ENCODE data around the gene ARHGEF4. TPM values are rescaled to one million over a fixed set of nuclear protein-coding genes. Genes with fewer than 3 reads are reported as not detected.

Gene ARHGEF4
- total RNA-seq, 1 experiment from 2014 or later = 0.80 TPM

- ChIA-PET CTCF (no interaction called here), POLR2A (no interaction called here)
- no peaks in the 10 kb centered on the region for H3K36me3 ChIP-seq (ENCODE audit: control insufficient read depth, insufficient read depth, low read length)
- no peak overlapping the region for H3K4me3 ChIP-seq (ENCODE audit: low read depth in 2 of 2, low read length in 2 of 2)
- BruUV-seq (replicated peaks) = no TSS peak
- DNase-seq (ENCODE audit: low read depth, low spot score) (no peak), ATAC-seq (no peak; the same call in 1 of the 2 replicates)
- intact Hi-C loops (cut with micrococcal nuclease; ENCODE audit: unreplicated experiment) (no loop called here), in situ Hi-C loops (cut with HindIII; ENCODE audit: low pct_unique_long_range_greater_than_20kb, low sequenced_read_pairs) (no loop called here)
- no peak for TF ChIP-seq CTCF (IDR thresholded peaks at IDR 0.05)
- no peak for TF ChIP-seq POLR2AphosphoS5 (IDR thresholded peaks at IDR 0.05; ENCODE audit: low read depth, low read length)
- no peak for TF ChIP-seq TCF7L2 (IDR thresholded peaks at IDR 0.05; ENCODE audit: low read depth, low read length)
- TF ChIP-seq REST (IDR thresholded peaks at IDR 0.05; ENCODE audit: insufficient read depth in 1 of 2, low read depth in 2 of 2, low read length in 1 of 2) = no peak
- TF ChIP-seq SIN3A (IDR thresholded peaks at IDR 0.05; ENCODE audit: borderline replicate concordance, insufficient read depth, low read depth, low read length) = no peak
- no peaks in the 10 kb centered on the region for H3K9me3 ChIP-seq (ENCODE audit: control insufficient read depth, insufficient read depth, low read depth, low read length)
- H3K27me3 ChIP-seq (ENCODE audit: control insufficient read depth, insufficient read depth, low read length) = no peaks in the 10 kb centered on the region
- H3K27ac ChIP-seq (ENCODE audit: low read length) = no peak overlapping the region
- H3K4me1 ChIP-seq (ENCODE audit: control insufficient read depth, insufficient read depth, low read length) = no peaks in the 10 kb centered on the region
Observed at GRCh38 chr2:131030478-131030971, 193.8 kb downstream of the ARHGEF4 start.

- no peak for DNase-seq (ENCODE audit: low read depth, low spot score)
- in situ Hi-C loops (cut with HindIII; ENCODE audit: low pct_unique_long_range_greater_than_20kb, low sequenced_read_pairs) (no loop called here), intact Hi-C loops (cut with micrococcal nuclease; ENCODE audit: unreplicated experiment) (no loop called here)
- Histone ChIP-seq H3K36me3 (ENCODE audit: control insufficient read depth, insufficient read depth, low read length) (no peaks in the 10 kb centered on the region), H3K4me3 (ENCODE audit: low read depth in 2 of 2, low read length in 2 of 2) (no peak overlapping the region), H3K27ac (ENCODE audit: low read length) (no peak overlapping the region), H3K9me3 (ENCODE audit: control insufficient read depth, insufficient read depth, low read depth, low read length) (no peaks in the 10 kb centered on the region), H3K4me1 (ENCODE audit: control insufficient read depth, insufficient read depth, low read length) (no peaks in the 10 kb centered on the region), H3K27me3 (ENCODE audit: control insufficient read depth, insufficient read depth, low read length) (no peaks in the 10 kb centered on the region)
- no peak for ATAC-seq
- ChIA-PET POLR2A (no interaction called here), CTCF (no interaction called here)
- no peak for TF ChIP-seq CTCF (IDR thresholded peaks at IDR 0.05)
- TF ChIP-seq SIN3A (IDR thresholded peaks at IDR 0.05; ENCODE audit: borderline replicate concordance, insufficient read depth, low read depth, low read length) = no peak
- TF ChIP-seq REST (IDR thresholded peaks at IDR 0.05; ENCODE audit: insufficient read depth in 1 of 2, low read depth in 2 of 2, low read length in 1 of 2) = no peak
- TF ChIP-seq TCF7L2 (IDR thresholded peaks at IDR 0.05; ENCODE audit: low read depth, low read length) = no peak
- TF ChIP-seq POLR2AphosphoS5 (IDR thresholded peaks at IDR 0.05; ENCODE audit: low read depth, low read length) = no peak
- BruUV-seq (replicated peaks) = no TSS peak
Observed at GRCh38 chr2:131031431-131031841, 194.7 kb downstream of the ARHGEF4 start.
